ENCODE measurements around the gene TUBB. TPM values are rescaled to one million over a fixed set of nuclear protein-coding genes. Genes with fewer than 3 reads are reported as not detected.

The TUBB gene
- total and polyA plus RNA-seq, 9 of the 15 experiments (the other 6 are each of a cell fraction or from before 2014, with no cell fraction given): 971 to 2,870 (median 1,478) TPM

- TF ChIP-seq ZBTB40 (IDR thresholded peaks at IDR 0.05): no peak
- no peak for TF ChIP-seq ZBTB40 (CRISPR knock-in tag; IDR thresholded peaks at IDR 0.05)
- TF ChIP-seq SETDB1 (IDR thresholded peaks at IDR 0.05; ENCODE audit: low read length): no peak
- TF ChIP-seq ZNF79 (CRISPR knock-in tag; IDR thresholded peaks at IDR 0.05; ENCODE audit: low read depth): no peak
- no peak for TF ChIP-seq EP400 (IDR thresholded peaks at IDR 0.05)
- no peak for TF ChIP-seq CLOCK (CRISPR knock-in tag; IDR thresholded peaks at IDR 0.05; ENCODE audit: borderline replicate concordance)
- TF ChIP-seq JUN (IDR thresholded peaks at IDR 0.05; ENCODE audit: borderline replicate concordance, low read depth, low read length): no peak
- TF ChIP-seq JUN (CRISPR knock-in tag; IDR thresholded peaks at IDR 0.05; ENCODE audit: borderline replicate concordance): no peak
- TF ChIP-seq LCOR (CRISPR knock-in tag; IDR thresholded peaks at IDR 0.05): no peak
- no peak for TF ChIP-seq ETS1 (conservative IDR thresholded peaks at IDR 0.05; ENCODE audit: control insufficient read depth, low read depth, low read length)
- no peak for TF ChIP-seq MCM7 (IDR thresholded peaks at IDR 0.05)
- TF ChIP-seq RBM22 (IDR thresholded peaks at IDR 0.05; ENCODE audit: low read depth, low read length, poor library complexity, severe bottlenecking): no peak
- TF ChIP-seq FOSL1 (tag; conservative IDR thresholded peaks at IDR 0.05): no peak
- TF ChIP-seq DDX20 (tag; IDR thresholded peaks at IDR 0.05; ENCODE audit: low read depth): no peak
- TF ChIP-seq THRAP3 (IDR thresholded peaks at IDR 0.05; ENCODE audit: borderline replicate concordance): no peak
- no peak for TF ChIP-seq SMARCA5 (IDR thresholded peaks at IDR 0.05)
Observed at GRCh38 chr6:30725713-30726505, 5.8 kb downstream of the TUBB start (continued).

Measured in K562 (cell line).